BE2C (cell line): ENCODE results near the gene IGF1.

Source experiments
- DNase-seq: peaks from one replicate; pipeline ENCODE4 v3.0.0-alpha.2; 2020
- H3K27me3 ChIP-seq: fragments of 250-450 bp; sonication (Bioruptor Pico); 2 replicates; pipeline ENCODE4 v1.5.1; 2020; ENCODE audit warnings: mild to moderate bottlenecking
- H3K36me3 ChIP-seq: fragments of 250-450 bp; sonication (Bioruptor Pico); 2 replicates; pipeline ENCODE4 v1.5.1; 2020; ENCODE audit warnings: mild to moderate bottlenecking
- H3K4me1 ChIP-seq: fragments of 250-450 bp; sonication (Bioruptor Pico); 2 replicates; pipeline ENCODE4 v1.5.1; 2020
- H3K4me3 ChIP-seq: 2 replicates; pipeline ENCODE4 v1.5.1; 2011; ENCODE audit warnings: low read depth, low read length
- H3K9me3 ChIP-seq: fragments of 250-450 bp; sonication (Bioruptor Pico); 2 replicates; pipeline ENCODE4 v1.5.1; 2020
- TF ChIP-seq, protein P1 (sequence below): IDR thresholded peaks from 2 replicates; pipeline ENCODE4 v1.5.1; 2012; ENCODE audit warnings: mild to moderate bottlenecking, low read depth, low read length

Gene IGF1

DNA sequence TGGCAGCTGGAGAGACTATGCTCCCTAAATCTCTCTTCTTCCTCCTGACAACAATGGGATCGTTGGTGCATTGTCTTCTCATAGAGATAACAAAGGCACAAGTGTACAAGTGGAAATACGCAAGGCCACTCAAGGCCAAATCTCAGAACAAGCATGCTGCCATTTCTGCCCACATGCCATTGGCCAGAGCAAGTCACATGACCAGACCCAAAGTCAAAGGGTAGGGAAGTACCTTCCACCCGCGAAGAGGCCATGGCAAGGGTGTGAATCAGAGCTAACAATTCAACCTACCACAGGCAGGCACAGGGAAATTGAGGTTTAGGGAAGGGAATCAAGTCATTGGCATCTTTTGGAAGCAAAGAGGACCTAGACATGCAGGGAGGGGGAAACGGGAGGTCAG lies 38.5 kb upstream of the IGF1 start:
- no peaks in the 10 kb centered on the region; the same call in 1 of the 2 replicates for H3K9me3 ChIP-seq
- H3K36me3 ChIP-seq = no peaks in the 10 kb centered on the region
- no peak overlapping the region for H3K4me3 ChIP-seq

DNA sequence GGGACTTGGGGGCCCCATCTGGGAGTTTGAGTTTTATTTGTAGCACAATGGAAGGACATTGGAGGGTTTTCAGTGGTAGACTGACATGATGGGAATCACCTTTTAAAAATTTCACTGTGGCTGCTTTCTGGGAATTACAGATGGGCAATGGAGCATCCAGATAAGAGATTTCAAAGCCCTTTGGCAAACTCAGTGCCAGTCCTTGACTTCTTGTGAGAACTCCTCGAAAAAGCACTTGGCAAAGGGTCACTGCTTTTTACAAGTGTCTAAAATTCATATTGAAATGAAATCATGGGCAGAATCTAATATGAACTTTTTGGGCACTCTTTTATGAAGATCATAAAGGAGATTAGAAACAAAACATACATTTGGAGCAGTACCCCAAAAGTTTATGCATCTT lies 34.3 kb upstream of the IGF1 start:
- H3K36me3 ChIP-seq = no peaks in the 10 kb centered on the region
- H3K4me1 ChIP-seq = no peaks in the 10 kb centered on the region
- no peak overlapping the region for H3K4me3 ChIP-seq
- H3K9me3 ChIP-seq = no peaks in the 10 kb centered on the region; the same call in 1 of the 2 replicates
- no peaks in the 10 kb centered on the region for H3K27me3 ChIP-seq
- DNase-seq = no peak
- TF ChIP-seq, protein P1, sequence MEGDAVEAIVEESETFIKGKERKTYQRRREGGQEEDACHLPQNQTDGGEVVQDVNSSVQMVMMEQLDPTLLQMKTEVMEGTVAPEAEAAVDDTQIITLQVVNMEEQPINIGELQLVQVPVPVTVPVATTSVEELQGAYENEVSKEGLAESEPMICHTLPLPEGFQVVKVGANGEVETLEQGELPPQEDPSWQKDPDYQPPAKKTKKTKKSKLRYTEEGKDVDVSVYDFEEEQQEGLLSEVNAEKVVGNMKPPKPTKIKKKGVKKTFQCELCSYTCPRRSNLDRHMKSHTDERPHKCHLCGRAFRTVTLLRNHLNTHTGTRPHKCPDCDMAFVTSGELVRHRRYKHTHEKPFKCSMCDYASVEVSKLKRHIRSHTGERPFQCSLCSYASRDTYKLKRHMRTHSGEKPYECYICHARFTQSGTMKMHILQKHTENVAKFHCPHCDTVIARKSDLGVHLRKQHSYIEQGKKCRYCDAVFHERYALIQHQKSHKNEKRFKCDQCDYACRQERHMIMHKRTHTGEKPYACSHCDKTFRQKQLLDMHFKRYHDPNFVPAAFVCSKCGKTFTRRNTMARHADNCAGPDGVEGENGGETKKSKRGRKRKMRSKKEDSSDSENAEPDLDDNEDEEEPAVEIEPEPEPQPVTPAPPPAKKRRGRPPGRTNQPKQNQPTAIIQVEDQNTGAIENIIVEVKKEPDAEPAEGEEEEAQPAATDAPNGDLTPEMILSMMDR = no peak

More for the DNA sequence above, 38.5 kb upstream of the IGF1 start:
- Histone ChIP-seq H3K4me1 (no peaks in the 10 kb centered on the region), H3K27me3 (no peaks in the 10 kb centered on the region)
- TF ChIP-seq, protein P1 = no peak
- DNase-seq = no peak

DNA sequence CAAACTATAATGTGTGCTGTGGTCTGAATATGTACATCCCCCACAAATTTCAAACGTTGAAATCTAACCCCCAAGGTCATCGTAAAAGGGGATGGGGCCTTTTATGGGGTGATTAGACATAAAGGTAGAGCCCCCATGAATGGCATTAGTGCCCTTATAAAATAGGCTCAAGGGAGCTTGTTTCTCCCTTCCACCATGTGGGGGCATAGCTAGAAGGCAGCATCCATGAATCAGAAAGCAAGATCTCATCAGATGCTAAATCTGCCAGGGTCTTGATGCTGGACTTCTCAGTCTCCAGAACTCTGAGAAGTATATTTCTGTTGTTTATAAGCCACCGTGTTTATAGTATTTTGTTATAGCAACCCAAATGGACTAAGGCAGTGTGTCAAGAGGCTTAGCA lies 33.4 kb upstream of the IGF1 start:
- no peak for DNase-seq
- Histone ChIP-seq H3K27me3 (no peaks in the 10 kb centered on the region), H3K36me3 (no peaks in the 10 kb centered on the region), H3K9me3 (no peaks in the 10 kb centered on the region), H3K4me3 (no peak overlapping the region), H3K4me1 (no peaks in the 10 kb centered on the region)
- TF ChIP-seq, protein P1 = no peak

DNA sequence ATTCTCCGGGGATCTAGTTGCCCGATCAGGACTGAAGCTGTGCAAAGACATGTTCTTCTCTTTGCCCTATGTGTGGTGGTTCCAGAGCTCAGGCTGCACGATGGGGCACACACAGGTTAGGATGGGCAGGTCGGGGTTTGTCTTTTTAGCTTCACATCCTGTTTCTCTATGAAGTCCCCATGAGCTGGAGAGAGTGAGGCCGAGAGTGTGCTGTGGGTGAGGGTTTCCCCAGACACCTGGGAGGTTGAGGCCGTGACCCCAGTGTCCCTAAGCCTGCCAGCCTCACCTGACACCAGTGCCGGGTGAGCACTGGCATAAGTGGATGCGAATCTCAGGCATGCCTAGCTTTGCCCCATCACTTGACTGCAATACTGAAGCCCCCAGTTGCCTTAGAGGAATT lies 32.9 kb upstream of the IGF1 start:
- H3K36me3 ChIP-seq = no peaks in the 10 kb centered on the region
- H3K4me1 ChIP-seq = no peaks in the 10 kb centered on the region
- TF ChIP-seq, protein P1 = no peak
- no peaks in the 10 kb centered on the region for H3K9me3 ChIP-seq
- no peak for DNase-seq
- no peaks in the 10 kb centered on the region for H3K27me3 ChIP-seq
- H3K4me3 ChIP-seq = no peak overlapping the region

DNA sequence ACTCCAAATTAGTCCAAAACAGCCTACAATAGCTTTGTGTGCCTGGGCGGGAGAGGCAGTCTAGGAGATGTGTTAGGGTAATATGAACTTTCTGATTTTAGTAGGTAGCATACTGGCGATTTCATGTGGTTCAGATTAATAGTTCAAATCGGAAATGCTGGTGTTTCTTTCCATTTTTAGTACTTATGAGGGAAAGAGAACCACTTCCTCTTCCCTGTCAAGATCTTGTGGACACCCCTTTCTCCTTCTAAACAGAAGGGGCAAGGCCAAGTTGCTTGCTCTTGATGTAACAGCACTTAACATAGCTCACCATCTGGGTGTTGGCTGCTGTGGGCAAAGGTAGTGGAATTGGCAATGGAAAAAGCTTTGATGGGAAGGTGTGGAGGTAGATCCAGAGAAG lies 32.2 kb upstream of the IGF1 start:
- Histone ChIP-seq H3K4me3 (no peak overlapping the region), H3K9me3 (no peaks in the 10 kb centered on the region), H3K27me3 (no peaks in the 10 kb centered on the region), H3K4me1 (no peaks in the 10 kb centered on the region), H3K36me3 (no peaks in the 10 kb centered on the region)
- TF ChIP-seq, protein P1 = no peak
- DNase-seq = no peak

DNA sequence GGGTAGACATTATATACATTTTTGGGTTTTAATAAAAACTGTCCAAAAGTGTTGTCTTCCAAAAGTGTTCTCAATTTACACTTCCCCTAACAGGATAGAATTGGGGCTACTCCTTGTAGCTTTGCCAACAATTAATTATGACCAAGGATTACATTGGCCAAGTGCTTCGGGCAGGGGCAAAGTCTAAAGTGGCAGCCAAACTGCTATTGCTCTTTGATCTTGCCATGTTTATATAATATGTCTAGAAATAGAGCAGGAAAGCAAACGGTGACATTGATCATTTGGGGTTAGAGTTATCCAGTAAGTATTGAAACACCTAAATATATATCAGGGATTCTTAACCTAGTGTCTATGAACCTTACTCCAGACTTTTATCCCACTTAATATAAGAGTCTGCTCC lies 31.2 kb upstream of the IGF1 start:
- no peak overlapping the region for H3K4me3 ChIP-seq
- no peaks in the 10 kb centered on the region for H3K36me3 ChIP-seq
- H3K4me1 ChIP-seq = no peaks in the 10 kb centered on the region
- TF ChIP-seq, protein P1 = no peak
- H3K27me3 ChIP-seq = no peaks in the 10 kb centered on the region
- DNase-seq = no peak
- H3K9me3 ChIP-seq = no peaks in the 10 kb centered on the region
